Astrocyte (in vitro differentiated cells and primary cell): Measurements from ENCODE around the gene CDH1.

Experiments
- CTCF ChIP-seq: IDR thresholded peaks from 2 replicates; pipeline ENCODE4 v1.5.1; 2011; ENCODE audit warnings: low read depth, mild to moderate bottlenecking, inconsistent platforms, low read length, moderate library complexity; ENCODE audit not compliant: insufficient read depth
- EZH2 ChIP-seq: IDR thresholded peaks from 2 replicates; pipeline ENCODE4 v1.6.1; 2012; ENCODE audit warnings: mild to moderate bottlenecking, low read length, inconsistent platforms; ENCODE audit not compliant: insufficient read depth

- TF ChIP-seq CTCF (no peak), EZH2 (no peak)
These were observed 26.9 kb upstream of the CDH1 start for GRCh38 chr16:68710211-68710610.
